H7 (cell line): ENCODE measurements around the gene KRT26. TPM values are rescaled to one million over a fixed set of nuclear protein-coding genes. Genes with fewer than 3 reads are reported as not detected.
"Not testable (repeated sequence)": the region's sequence is repeated elsewhere in the genome, so short reads cannot be mapped to it uniquely, and the experiment has no call there.

Source experiments
- DNase-seq: peaks from one replicate; pipeline ENCODE4 v3.0.0; 2012
- H3K27me3 ChIP-seq: 2 replicates; pipeline ENCODE4 v1.6.0; 2011; ENCODE audit warnings: mild to moderate bottlenecking, low read length; ENCODE audit not compliant: control insufficient read depth, insufficient read depth
- H3K36me3 ChIP-seq: replicated peaks from 2 replicates; pipeline ENCODE4 v1.5.1; 2011; ENCODE audit warnings: low read length; ENCODE audit not compliant: control insufficient read depth, insufficient read depth
- H3K4me3 ChIP-seq: 2 replicates; pipeline ENCODE4 v1.5.1; 2011; ENCODE audit warnings: low read depth, mild to moderate bottlenecking, control low read depth, low read length, moderate library complexity; ENCODE audit not compliant: insufficient read depth
- total RNA-seq: library from RNA; depleted of rRNA; stranded (reverse); fragments of >200 nt; shearing (Covaris generic); gene quantifications from 2 replicates; pipeline ENCODE4 v1.2.3, GENCODE V29; 2014; rRNA removed

The KRT26 gene, protein sequence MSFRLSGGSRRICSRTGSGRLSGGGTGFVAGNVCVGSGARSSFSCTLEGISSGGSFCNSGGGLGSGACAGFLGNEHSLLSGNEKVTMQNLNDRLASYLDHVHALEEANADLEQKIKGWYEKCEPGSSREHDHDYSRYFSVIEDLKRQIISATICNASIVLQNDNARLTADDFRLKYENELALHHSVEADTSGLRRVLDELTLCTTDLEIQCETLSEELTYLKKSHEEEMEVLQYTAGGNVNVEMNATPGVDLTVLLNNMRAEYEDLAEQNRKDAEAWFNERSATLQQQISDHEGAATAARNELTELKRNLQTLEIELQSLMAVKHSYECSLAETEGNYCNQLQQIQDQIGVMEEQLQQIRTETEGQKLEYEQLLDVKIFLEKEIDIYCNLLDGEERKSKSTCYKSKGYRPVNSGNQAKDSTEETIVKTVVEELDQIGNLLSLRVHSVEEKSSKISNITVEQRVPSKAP
- total RNA-seq, result not detected in 2 replicates

DNA sequence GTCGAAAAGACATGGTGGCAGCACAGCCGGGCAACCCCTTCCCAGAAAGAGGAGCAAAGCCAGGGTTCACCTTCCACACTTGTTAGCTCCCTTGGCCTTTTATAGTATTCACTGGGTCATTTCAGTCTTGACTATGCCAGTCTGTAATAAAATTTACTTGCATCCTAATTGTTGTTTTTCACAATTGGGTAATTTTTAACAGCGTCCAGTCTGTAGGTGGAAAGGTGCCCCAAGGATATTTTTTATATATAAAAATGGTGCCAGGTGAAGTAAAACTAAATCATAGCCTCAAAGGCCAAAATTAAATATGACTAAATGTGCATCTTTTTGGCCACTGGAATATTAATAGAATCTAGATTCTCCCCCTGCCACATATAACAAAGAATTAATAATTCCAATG, at the start of gene KRT26:
TSS of gene KRT26 (minus strand) at position 101 of the 400 bp plus-strand sequence. CDS start at position 13, 88 bp downstream.
- Histone ChIP-seq H3K4me3 (no peak within 1 kb of the TSS), H3K27me3 (no peaks in the 10 kb centered on the region), H3K36me3 (no peaks in the 10 kb centered on the region)
- DNase-seq, result no peak

GRCh38 chr17:40821536-40821935, 49.5 kb upstream of the KRT26 start:
- Histone ChIP-seq H3K36me3 (peaks cover 2% of the 10 kb centered on the region; the same call in 1 of the 2 replicates), H3K27me3 (peaks cover 3% of the 10 kb centered on the region; the same call in 1 of the 2 replicates), H3K4me3 (no peak overlapping the region)
- no peak for DNase-seq

- DNase-seq, result no peak
- Histone ChIP-seq H3K4me3 (no peak overlapping the region), H3K27me3 (peaks cover 1% of the 10 kb centered on the region; the same call in 1 of the 2 replicates), H3K36me3 (peaks cover 2% of the 10 kb centered on the region; the same call in 1 of the 2 replicates)
Observed at GRCh38 chr17:40820228-40820838, 48.3 kb upstream of the KRT26 start.

DNA sequence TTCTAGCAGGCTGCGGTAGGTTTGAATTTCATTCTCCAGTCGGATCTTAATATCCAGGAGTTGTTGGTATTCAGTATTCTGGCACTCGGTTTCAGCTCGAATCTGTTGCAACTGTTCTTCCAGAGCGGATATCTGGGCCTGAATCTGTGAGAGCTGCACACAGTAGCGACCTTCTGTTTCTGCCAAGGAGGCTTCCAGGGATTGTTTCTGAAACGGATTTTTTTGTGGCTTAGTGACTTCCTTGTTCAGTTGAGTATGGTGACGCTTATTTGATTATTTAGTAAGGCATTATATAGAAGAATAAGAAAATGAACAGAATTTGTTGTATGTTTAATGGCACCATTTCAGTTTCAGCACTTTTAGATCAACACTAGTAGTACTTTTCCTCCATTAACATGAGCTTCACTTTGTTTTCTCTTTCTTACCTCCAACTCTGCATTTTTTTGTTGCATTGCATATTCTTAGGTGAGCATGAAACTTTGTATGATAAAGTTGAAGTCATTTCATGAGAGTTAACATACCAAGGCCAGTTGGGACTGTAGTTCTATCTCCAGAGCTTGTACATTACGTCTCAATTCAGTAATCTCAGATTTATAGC, 47.6 kb upstream of the KRT26 start:
- Histone ChIP-seq H3K27me3 (no peaks in the 10 kb centered on the region), H3K36me3 (peaks cover 2% of the 10 kb centered on the region; the same call in 1 of the 2 replicates), H3K4me3 (peak overlapping the region; percentile 40)
- DNase-seq, result peak; percentile 18

DNA sequence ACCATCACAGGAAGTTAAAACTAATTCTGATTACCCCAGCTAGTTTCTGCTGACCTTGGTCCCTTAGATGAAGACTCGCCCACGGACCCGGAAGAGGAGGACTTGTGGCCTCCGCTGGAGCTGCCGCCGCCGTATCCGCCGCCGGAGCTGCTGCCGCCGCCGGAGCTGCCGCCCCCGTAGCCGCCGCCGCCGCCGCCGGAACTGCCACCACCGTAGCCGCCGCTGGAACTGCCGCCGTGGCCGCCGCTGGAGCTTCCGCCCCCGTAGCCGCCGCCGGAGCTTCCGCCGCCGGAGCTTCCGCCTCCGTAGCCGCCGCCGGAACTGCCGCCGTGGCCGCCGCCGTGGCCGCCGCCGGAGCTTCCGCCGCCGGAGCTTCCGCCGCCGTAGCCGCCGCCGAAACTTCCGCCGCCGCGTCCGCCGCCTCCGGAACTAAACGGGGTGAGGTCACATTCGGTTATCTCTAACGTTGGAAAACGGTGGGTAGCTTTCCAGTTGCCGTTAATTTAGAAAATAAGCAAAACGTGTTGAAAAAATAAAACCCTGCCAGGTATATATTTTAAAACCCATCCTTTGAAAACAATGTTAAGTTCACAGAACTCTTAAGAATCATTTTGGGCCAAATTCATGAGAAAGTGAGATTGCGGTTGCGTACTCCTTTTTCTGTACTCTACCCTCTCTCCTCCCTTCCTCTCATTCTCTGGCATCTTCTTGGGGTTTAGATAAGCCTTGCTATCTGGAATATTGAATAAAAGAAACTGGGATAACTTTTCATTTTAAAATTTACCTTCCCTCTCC, 46.9 kb upstream of the KRT26 start:
- peak; percentile 83 for DNase-seq
- peaks cover 2% of the 10 kb centered on the region; the same call in 1 of the 2 replicates for H3K36me3 ChIP-seq
- peak overlapping the region; percentile 50 for H3K4me3 ChIP-seq
- no peaks in the 10 kb centered on the region; the same call in 1 of the 2 replicates for H3K27me3 ChIP-seq

GRCh38 chr17:40818343-40818732, 46.3 kb upstream of the KRT26 start:
- Histone ChIP-seq H3K4me3 (peak overlapping the region; percentile 50), H3K36me3 (peaks cover 2% of the 10 kb centered on the region; the same call in 1 of the 2 replicates), H3K27me3 (no peaks in the 10 kb centered on the region; the same call in 1 of the 2 replicates)
- no peak for DNase-seq

GRCh38 chr17:40817103-40817682, 45.2 kb upstream of the KRT26 start:
- H3K36me3 ChIP-seq, result peaks cover 2% of the 10 kb centered on the region; the same call in 1 of the 2 replicates
- no peaks in the 10 kb centered on the region; the same call in 1 of the 2 replicates for H3K27me3 ChIP-seq
- no peak overlapping the region for H3K4me3 ChIP-seq
- DNase-seq, result no peak

- no peak for DNase-seq
- H3K4me3 ChIP-seq, result no peak overlapping the region
- peaks cover 2% of the 10 kb centered on the region; the same call in 1 of the 2 replicates for H3K36me3 ChIP-seq
- no peaks in the 10 kb centered on the region; the same call in 1 of the 2 replicates for H3K27me3 ChIP-seq
Observed at GRCh38 chr17:40816569-40816968, 44.6 kb upstream of the KRT26 start.

GRCh38 chr17:40815381-40815780, 43.4 kb upstream of the KRT26 start:
- no peak for DNase-seq
- Histone ChIP-seq H3K4me3 (no peak overlapping the region), H3K36me3 (peaks cover 2% of the 10 kb centered on the region; the same call in 1 of the 2 replicates), H3K27me3 (no peaks in the 10 kb centered on the region; the same call in 1 of the 2 replicates)

- H3K4me3 ChIP-seq, DNase-seq, H3K27me3 ChIP-seq, H3K36me3 ChIP-seq: not testable (repeated sequence)
Observed at GRCh38 chr17:40814657-40815056, 42.7 kb upstream of the KRT26 start.

DNA sequence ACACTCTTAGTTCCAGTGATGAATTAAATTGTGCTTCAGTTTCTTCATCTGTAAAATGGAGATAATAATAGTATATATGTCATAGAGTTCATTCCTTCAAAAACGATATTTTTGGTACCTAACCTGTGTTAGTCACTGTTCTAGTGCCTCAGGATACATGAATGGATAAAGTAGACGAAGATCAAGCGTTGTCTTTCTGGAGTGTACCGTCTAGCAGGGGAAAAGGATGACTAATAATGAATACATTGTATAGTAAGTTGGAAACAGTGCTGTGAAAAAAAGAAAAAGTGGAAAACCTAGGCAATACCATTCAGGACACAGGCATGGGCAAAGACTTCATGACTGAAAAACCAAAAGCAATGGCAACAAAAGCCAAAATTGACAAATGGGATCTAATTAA, 41.8 kb upstream of the KRT26 start:
- Histone ChIP-seq H3K27me3 (peaks cover 8% of the 10 kb centered on the region; the same call in 1 of the 2 replicates), H3K4me3 (no peak overlapping the region), H3K36me3 (peaks cover 2% of the 10 kb centered on the region; the same call in 1 of the 2 replicates)
- DNase-seq, result no peak

DNA sequence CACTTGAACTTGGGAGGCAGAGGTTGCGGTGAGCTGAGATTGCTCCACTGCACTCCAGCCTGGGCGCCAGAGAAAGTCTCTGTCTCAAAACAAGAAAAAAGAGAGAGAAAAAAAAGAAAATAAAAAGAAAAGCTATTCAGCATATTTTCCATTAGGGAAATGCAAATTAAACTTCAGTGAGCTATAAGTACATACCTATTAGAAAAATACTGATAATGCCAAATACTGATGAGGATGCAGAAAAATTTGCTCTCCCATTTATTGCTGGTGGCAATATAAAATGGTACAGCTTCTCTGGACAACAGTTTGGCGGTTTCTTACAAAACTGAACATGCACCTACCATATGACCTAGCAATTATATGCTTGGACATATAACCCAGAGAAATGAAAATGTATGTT, 40.6 kb upstream of the KRT26 start:
- H3K4me3 ChIP-seq, result no peak overlapping the region
- peaks cover 2% of the 10 kb centered on the region; the same call in 1 of the 2 replicates for H3K36me3 ChIP-seq
- peaks cover 8% of the 10 kb centered on the region; the same call in 1 of the 2 replicates for H3K27me3 ChIP-seq
- DNase-seq, result no peak

GRCh38 chr17:40810494-40810893, 38.5 kb upstream of the KRT26 start:
- no peak for DNase-seq
- Histone ChIP-seq H3K27me3 (peaks cover 8% of the 10 kb centered on the region; the same call in 1 of the 2 replicates), H3K36me3 (no peaks in the 10 kb centered on the region), H3K4me3 (no peak overlapping the region)
